ENCODE results near the gene MTERF4.

- TF ChIP-seq IKZF5 (CRISPR knock-in tag; IDR thresholded peaks at IDR 0.05) (no peak), ZNF713 (CRISPR knock-in tag; IDR thresholded peaks at IDR 0.05) (no peak), TEF (CRISPR knock-in tag; IDR thresholded peaks at IDR 0.05) (no peak), ZNF296 (CRISPR knock-in tag; conservative IDR thresholded peaks at IDR 0.05) (no peak), MEIS2 (CRISPR knock-in tag; IDR thresholded peaks at IDR 0.05) (no peak)
Observed at GRCh38 chr2:241126201-241126611, 24.1 kb upstream of the MTERF4 start.
